ENCODE data around the gene ATG9A. TPM values are rescaled to one million over a fixed set of nuclear protein-coding genes. Genes with fewer than 3 reads are reported as not detected.

ATG9A gene
- total and polyA plus RNA-seq, 2 donors (not counting 3 experiments of a cell fraction or from before 2014, with no cell fraction given): 65.5 to 95.0 TPM

- dilution Hi-C loops (cut with MboI; ENCODE audit: extremely low pct_ligation_motif_present, low sequenced_read_pairs): no loop called here
- Histone ChIP-seq H3K9me3 (replicated peaks; ENCODE audit: control insufficient read depth, insufficient read depth, low read length) (no peaks in the 10 kb centered on the region), H3K9me1 (replicated peaks; ENCODE audit: control insufficient read depth, extremely low read depth, insufficient read depth, low read length) (no peaks in the 10 kb centered on the region), H3K27ac (ENCODE audit: insufficient read depth, low read depth, low read length) (peak within 1 kb of the TSS; percentile 62), H3K4me2 (ENCODE audit: insufficient read depth, low read length) (peak within 1 kb of the TSS; percentile 95), H3K9ac (replicated peaks; ENCODE audit: extremely low read depth, insufficient read depth, low read length) (peak within 1 kb of the TSS; percentile 81), H3K36me3 (ENCODE audit: control insufficient read depth in 2 of 2, extremely low read depth in 1 of 2, insufficient read depth in 2 of 2, low read length in 2 of 2) (peaks cover 15 to 38% of the 10 kb centered on the region in 2 experiments), H3K27me3 (ENCODE audit: control insufficient read depth in 2 of 2, insufficient read depth in 2 of 2, low read length in 2 of 2) (no peaks in the 10 kb centered on the region), H2AFZ (ENCODE audit: low read depth, low read length) (peak within 1 kb of the TSS; percentile 88), H3K79me2 (ENCODE audit: control insufficient read depth, insufficient read depth, low read length) (peaks cover 22% of the 10 kb centered on the region), H4K20me1 (replicated peaks; ENCODE audit: control insufficient read depth, extremely low read depth, insufficient read depth, low read length) (no peaks in the 10 kb centered on the region), H3K4me1 (ENCODE audit: control insufficient read depth, extremely low read depth, insufficient read depth, low read length) (peaks cover 18% of the 10 kb centered on the region), H3K4me3 (replicated peaks in 1 of 3; ENCODE audit: insufficient read depth in 1 of 3, low read depth in 1 of 3, low read length in 3 of 3) (peak within 1 kb of the TSS; percentile 44 to 81 (median 67))
- peak; percentile 87 for FAIRE-seq
- BruUV-seq (replicated peaks): TSS peak; percentile 78
- POLR2A ChIA-PET: no interaction called here
- CTCF ChIA-PET: interaction anchor here (2.8 to 3.4 kb wide), 3 partner anchors 23 to 117 kb away, joined by 9 to 18 read pairs (median 14); partner anchors contain the start of gene ZFAND2B
- TF ChIP-seq GATA2 (IDR thresholded peaks at IDR 0.05; ENCODE audit: insufficient read depth, insufficient read length, low read depth, low read length): no peak
- peak; percentile 97 for TF ChIP-seq POLR2A (IDR thresholded peaks at IDR 0.05; ENCODE audit: low read depth, low read length)
- peak in 1 of 2 donors; percentile 25 for TF ChIP-seq CTCF (IDR thresholded peaks at IDR 0.05; ENCODE audit: extremely low read depth in 1 of 2, insufficient read depth in 1 of 2, low read depth in 1 of 2, low read length in 2 of 2)
- peak; percentile 89 for TF ChIP-seq MAX (IDR thresholded peaks at IDR 0.05; ENCODE audit: insufficient read depth, insufficient read length)
- no peak for TF ChIP-seq EZH2 (IDR thresholded peaks at IDR 0.05; ENCODE audit: borderline replicate concordance, low read depth, low read length, severe bottlenecking)
- TF ChIP-seq POLR2AphosphoS5 (IDR thresholded peaks at IDR 0.05; ENCODE audit: insufficient read depth, low read depth, low read length): peak; percentile 98
- peak; percentile 63 for TF ChIP-seq FOS (IDR thresholded peaks at IDR 0.05; ENCODE audit: borderline replicate concordance, insufficient read depth, low read length)
- TF ChIP-seq MYC (IDR thresholded peaks at IDR 0.05; ENCODE audit: low read depth, low read length): no peak
- no peak for TF ChIP-seq JUN (IDR thresholded peaks at IDR 0.05; ENCODE audit: borderline replicate concordance, insufficient read depth, insufficient read length, low read depth)
- DNase-seq (ENCODE audit: low read depth, low spot score): peak; percentile 93
- intact Hi-C loops (cut with micrococcal nuclease): loop anchor here (1.0 to 5.0 kb wide), 9 partner anchors 17 to 610 kb away; partner anchors contain the start of genes ABCB6, ANKZF1, ATG9A and CNOT9
Observed at GRCh38 chr2:219177552-219178376, 51.7 kb downstream of the ATG9A start, which contains the start of gene RETREG2. Gene RETREG2, plus strand, starts transcription at chr2:219178275. Its CDS starts 78 bp downstream, at chr2:219178353.

All from endothelial cell of umbilical vein (primary cell).